Ishikawa (cell line): ENCODE data around the gene LCE2B.

Source experiments
- EGR1 ChIP-seq: IDR thresholded peaks from 2 replicates; pipeline ENCODE4 v1.6.1; 2012
- EP300 ChIP-seq: IDR thresholded peaks from 2 replicates; pipeline ENCODE4 v1.6.1; 2012; ENCODE audit warnings: borderline replicate concordance
- RAD21 ChIP-seq: IDR thresholded peaks from 2 replicates; pipeline ENCODE4 v1.6.1; 2012; ENCODE audit warnings: low read depth
- YY1 ChIP-seq: IDR thresholded peaks from 2 replicates; pipeline ENCODE4 v1.6.1; 2012; ENCODE audit warnings: low read depth

DNA sequence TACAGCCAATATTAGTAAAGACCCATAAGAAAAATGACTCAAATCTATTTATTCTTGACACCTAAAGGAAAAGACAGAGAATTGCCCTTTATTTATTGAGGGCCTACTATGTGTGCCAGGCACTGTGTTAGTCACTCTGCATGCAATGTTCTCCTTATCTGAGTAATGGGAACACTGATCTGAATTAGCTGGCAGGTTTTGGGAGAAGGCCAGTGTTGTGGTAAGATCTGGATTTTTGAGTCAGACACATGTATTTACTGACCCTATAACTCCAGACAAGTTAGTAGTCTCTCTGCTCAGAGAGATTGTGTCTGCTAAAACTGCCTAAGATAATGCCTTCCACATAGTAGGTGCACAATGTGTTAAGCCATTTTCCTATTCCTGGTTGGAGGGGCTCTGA, 39.3 kb downstream of the LCE2B start:
- TF ChIP-seq EGR1 = no peak
- TF ChIP-seq RAD21 = no peak
- no peak for TF ChIP-seq YY1
- TF ChIP-seq EP300 = no peak
